OCI-LY3 (cell line): ENCODE data around the gene ALDH2.

ENCODE experiments used
- EZH2phosphoT487 ChIP-seq: fragments of 200-600 bp; shearing (Covaris generic); IDR thresholded peaks from 2 replicates; pipeline ENCODE4 v1.6.1; 2018; ENCODE audit warnings: antibody characterized with exemption, mixed run types, low read depth
- TF ChIP-seq, protein P1 (sequence below): fragments of 200-600, 300-600 bp; sonication (generic); IDR thresholded peaks from 2 replicates; pipeline ENCODE4 v1.5.1; 2014; ENCODE audit warnings: antibody characterized with exemption, low read length, low read depth

DNA sequence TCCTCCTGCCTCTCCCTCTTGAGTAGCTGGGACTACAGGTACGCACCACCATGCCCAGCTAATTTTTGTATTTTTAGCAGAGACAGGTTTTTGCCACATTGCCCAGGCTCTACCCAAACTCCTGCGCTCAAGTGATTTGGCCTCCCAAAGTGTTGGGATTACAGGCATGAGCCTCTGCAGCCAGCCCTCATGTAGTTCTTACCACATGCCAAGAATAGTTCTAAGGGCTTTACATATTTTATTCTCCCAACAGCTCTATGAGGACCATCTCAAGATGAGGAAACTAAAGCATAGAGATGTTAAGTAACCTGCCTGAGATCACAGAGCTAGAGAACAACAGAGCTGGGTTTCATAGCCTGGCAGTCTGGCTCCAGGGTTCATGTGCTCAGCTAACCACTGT lies 37.9 kb upstream of the ALDH2 start:
- TF ChIP-seq, protein P1, sequence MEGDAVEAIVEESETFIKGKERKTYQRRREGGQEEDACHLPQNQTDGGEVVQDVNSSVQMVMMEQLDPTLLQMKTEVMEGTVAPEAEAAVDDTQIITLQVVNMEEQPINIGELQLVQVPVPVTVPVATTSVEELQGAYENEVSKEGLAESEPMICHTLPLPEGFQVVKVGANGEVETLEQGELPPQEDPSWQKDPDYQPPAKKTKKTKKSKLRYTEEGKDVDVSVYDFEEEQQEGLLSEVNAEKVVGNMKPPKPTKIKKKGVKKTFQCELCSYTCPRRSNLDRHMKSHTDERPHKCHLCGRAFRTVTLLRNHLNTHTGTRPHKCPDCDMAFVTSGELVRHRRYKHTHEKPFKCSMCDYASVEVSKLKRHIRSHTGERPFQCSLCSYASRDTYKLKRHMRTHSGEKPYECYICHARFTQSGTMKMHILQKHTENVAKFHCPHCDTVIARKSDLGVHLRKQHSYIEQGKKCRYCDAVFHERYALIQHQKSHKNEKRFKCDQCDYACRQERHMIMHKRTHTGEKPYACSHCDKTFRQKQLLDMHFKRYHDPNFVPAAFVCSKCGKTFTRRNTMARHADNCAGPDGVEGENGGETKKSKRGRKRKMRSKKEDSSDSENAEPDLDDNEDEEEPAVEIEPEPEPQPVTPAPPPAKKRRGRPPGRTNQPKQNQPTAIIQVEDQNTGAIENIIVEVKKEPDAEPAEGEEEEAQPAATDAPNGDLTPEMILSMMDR = no peak
- TF ChIP-seq EZH2phosphoT487 = no peak
